Endometrial microvascular endothelial cells (primary cell): ENCODE data around the gene ADCY10. TPM values are rescaled to one million over a fixed set of nuclear protein-coding genes. Genes with fewer than 3 reads are reported as not detected.

Experiments used
- in situ Hi-C: cut with HindIII; loops from 2 replicates; pipeline ENCODE4 v1.10.0; 2017; ENCODE audit warnings: low sequenced_read_pairs, low pct_unique_long_range_greater_than_20kb; ENCODE audit errors: inconsistent ontology term
- total RNA-seq: library from RNA; depleted of rRNA; stranded (reverse); fragments of >200 nt; gene quantifications from one replicate; pipeline ENCODE4 v1.2.3, GENCODE V29; 2015; ENCODE audit errors: inconsistent ontology term

ADCY10 gene
- total RNA-seq, 1 donor from 2014 or later = under 0.01 TPM

GRCh38 chr1:167797015-167797414 lies 116.9 kb downstream of the ADCY10 start:
- in situ Hi-C loops = no loop called here

DNA sequence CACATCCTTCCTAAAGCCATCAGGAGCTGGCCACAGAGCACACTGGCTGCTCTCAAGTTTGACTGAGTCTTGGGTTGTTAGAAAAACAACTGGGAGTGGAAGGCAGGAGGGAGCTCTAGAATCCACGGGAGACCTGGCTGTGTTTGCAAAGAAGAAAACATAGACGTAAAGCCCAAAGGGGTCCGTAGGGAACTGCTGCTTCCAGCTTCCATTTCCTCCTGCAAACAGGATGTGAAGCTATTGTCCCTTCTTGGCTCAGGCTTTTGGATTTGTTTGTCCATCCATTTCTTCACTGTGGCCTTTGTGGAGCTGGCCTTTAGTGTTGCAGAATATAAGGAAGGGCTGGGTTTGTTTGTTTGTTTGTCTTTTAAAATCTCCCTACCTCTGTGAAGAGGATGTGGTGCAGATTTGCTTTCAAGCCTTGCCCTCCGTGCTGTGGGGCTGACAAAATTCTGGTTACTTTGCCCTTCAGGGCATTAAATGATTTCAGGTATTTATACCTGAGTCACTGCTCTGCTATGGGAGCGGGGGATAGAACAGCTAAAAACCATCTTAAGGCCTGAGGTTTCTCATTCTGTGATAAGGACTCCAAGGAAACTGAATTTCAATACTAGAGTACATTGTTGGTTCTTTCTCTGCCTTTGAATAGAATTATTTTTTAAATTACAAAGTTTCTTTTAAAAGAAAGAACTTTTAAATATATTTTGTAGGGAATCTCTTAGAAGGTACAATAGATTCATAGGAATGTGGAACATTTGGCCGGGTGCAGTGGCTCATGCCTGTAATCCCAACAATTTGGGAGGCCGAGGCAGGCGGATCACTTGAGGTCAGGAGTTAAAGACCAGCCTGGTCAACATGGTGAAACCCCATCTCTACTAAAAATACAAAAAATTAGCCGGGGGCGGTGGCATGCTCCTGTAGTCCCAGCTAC lies 117.9 kb downstream of the ADCY10 start:
- in situ Hi-C loops = no loop called here

DNA sequence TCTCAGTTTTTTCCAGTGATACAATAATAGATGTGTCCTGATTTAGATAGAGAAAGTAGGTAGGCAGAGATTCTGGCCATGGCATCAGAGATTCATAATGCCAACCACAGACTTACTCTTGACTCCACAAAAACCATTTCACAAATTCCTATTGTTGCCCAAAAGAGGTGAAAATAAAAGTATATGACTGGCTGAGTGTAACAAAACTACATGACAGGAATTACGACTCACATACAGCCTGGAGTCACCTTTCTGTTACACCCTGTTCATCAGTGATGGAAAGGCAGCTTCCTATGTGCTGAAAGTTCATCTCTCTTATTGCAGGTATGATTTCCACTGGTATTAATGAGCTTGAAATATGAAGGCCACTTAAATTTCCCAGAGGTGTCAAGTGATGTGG lies 119.9 kb downstream of the ADCY10 start:
- in situ Hi-C loops = no loop called here

DNA sequence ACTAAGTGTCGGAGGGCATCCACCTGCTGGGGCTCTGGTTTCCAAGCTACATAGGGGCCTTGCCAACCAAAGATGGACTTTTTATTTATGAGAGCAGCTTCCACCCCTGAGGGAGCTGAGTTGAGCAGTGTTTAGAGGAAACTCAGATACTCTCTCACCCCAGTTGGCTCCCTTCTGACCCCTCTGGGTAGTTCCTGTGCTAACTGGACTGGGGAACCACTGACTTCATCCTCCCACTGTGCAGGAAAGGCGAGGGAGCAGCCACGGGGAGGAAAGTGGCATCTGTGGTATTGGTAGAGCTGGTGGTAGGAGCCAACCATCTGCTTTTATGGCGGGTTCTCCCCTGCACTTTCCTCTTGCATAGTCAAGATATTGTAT lies 121.8 kb downstream of the ADCY10 start:
- in situ Hi-C loops = no loop called here

DNA sequence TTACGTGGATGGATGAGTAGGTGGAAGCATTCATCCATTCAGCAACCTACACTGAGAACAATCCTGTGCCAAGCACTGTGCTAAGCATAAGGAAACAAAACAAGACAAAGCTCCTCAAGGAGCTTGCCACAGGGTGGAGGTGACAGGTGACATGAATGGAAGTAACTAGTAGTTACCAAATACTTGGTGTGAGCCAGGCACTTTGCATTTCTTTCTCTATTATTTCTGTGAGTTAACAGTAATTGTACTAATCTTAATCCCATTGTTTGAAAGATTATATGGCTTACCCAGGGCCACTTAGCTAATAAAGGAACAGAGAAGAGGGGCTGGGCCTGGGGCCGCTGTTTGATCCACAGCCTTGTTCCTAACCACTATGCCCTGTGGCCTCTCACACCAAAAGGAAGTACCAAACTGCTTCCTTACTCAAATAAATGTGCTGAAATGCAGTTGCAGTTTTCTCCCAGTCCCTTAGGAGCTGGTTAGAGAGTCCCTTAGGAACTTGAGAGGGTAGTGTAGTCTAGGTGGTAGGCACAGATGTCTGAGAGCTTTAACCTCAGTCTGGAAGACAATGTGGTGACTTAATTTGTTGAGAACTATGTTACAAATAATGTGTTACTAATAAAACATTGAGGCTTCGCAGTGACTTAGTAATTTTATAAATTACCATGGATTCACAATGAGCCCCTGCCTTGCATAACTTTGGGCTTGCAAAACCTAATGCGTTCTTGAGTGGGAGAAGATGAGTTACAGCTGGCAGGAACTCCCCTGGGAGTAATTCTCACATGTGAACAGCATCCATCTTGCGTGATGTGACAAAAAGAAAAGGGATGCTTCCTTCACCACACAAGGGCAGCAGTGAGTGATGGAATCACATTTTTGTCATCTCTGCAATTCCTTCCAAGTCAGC lies 122.4 kb downstream of the ADCY10 start:
- in situ Hi-C loops = no loop called here

GRCh38 chr1:167790117-167790516 lies 123.8 kb downstream of the ADCY10 start:
- in situ Hi-C loops = no loop called here

GRCh38 chr1:167789501-167789900 lies 124.4 kb downstream of the ADCY10 start:
- in situ Hi-C loops = no loop called here

GRCh38 chr1:167786502-167786901 lies 127.4 kb downstream of the ADCY10 start:
- in situ Hi-C loops = no loop called here

GRCh38 chr1:167784876-167785550 lies 128.9 kb downstream of the ADCY10 start:
- in situ Hi-C loops = no loop called here

- in situ Hi-C loops = no loop called here
Observed at GRCh38 chr1:167782946-167783345, 131.0 kb downstream of the ADCY10 start.

GRCh38 chr1:167781558-167781957 lies 132.4 kb downstream of the ADCY10 start:
- in situ Hi-C loops = no loop called here

GRCh38 chr1:167777269-167777650 lies 136.7 kb downstream of the ADCY10 start:
- in situ Hi-C loops = no loop called here

- in situ Hi-C loops = no loop called here
Observed at GRCh38 chr1:167776616-167777268, 137.2 kb downstream of the ADCY10 start.

DNA sequence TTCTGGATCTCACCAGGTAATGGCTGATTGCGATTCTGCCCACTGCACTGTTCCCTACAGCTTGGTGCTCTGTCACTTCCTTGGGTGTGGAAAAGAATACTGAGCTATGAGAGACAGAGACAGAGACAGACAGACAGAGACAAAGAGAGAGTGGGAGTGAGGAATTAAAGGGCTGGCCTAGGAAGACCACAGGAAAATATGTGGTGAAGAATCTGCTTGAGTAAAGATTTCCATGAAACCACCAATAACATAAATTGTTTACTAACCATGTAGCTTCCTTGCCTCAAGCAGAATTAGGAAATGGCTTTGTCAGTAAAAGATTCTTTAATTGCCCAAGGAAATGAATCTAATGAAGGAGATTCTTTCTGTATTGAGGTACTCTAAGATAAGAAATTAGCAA lies 137.8 kb downstream of the ADCY10 start:
- in situ Hi-C loops = no loop called here

- in situ Hi-C loops = no loop called here
Observed at GRCh38 chr1:167775178-167775577, 138.8 kb downstream of the ADCY10 start.

- in situ Hi-C loops = no loop called here
Observed at GRCh38 chr1:167774710-167775109, 139.2 kb downstream of the ADCY10 start.

DNA sequence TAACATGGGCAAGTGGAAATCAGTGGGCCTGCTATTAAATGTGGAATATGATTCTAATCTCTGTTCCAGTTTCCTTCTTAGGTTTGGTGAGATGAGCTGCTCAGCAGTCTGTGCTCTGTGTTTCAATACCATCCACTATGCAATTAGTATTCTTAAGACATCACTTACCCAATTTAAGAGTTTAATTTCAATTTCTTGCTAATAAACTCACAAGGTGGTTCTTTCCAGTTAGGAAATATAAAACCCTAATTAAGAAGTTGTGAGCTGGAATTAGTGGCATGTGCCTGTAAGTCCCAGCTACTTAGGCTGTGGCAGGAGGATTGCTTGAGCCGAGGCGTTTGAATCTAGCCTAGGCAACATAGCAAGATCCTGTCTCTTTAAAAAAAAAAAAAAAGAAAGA lies 140.4 kb downstream of the ADCY10 start:
- in situ Hi-C loops = no loop called here

DNA sequence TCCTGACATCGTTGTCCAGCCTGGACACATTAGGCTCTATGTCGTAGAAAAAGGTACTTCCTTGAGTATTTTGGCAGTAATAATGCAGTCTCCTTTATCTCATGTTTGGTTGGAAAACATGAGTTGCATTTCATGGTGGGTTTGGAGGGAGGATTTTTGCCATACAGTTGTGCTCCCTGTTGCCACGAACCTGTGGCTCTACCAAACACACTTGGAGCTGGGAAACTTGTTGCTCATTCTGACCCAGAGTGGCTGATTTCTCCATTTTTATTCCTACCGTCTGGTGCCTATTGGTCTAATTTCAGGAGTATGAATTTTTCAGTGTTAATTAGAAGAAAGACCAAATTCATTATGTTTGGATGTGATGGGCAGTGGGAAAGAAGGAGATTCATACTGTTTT lies 141.5 kb downstream of the ADCY10 start:
- in situ Hi-C loops = no loop called here

DNA sequence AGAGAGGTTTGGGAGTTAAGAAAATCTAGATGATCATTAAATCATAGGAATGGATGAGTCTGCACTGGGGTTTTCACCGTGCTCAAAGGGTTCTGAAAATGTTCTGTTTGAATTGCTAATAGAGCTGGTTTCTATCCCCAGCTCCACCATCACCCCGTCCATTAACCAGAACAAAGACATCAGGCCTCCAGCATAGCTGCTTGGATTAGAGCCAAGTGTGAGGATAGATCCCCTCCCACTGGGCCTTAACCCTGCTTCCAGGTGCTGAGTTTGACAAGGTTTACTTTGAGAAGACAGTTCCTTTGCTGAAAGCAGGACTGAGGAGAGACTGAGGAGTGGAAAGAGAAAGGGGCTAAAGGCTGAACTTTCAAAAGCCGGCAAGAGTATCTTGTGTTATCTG lies 143.8 kb downstream of the ADCY10 start:
- in situ Hi-C loops = no loop called here
